Activated CD4-positive, alpha-beta T cell treated with anti-CD3 and anti-CD28 coated beads, Interleukin-2, amount 50 U/mL, for 48 hours (primary cell): ENCODE data around the gene TECPR1.

Experiments used
- DNase-seq, 2 experiments: peaks; one replicate each; pipeline ENCODE4 v3.0.0-alpha.2; 2020

TECPR1 gene

GRCh38 chr7:98242342-98242741, 9.7 kb downstream of the TECPR1 start:
- DNase-seq: no peak

GRCh38 chr7:98241674-98242241, 10.3 kb downstream of the TECPR1 start:
- no peak for DNase-seq

- peak; percentile 32 to 34 for DNase-seq
Observed at GRCh38 chr7:98240961-98241673, 10.9 kb downstream of the TECPR1 start.

DNA sequence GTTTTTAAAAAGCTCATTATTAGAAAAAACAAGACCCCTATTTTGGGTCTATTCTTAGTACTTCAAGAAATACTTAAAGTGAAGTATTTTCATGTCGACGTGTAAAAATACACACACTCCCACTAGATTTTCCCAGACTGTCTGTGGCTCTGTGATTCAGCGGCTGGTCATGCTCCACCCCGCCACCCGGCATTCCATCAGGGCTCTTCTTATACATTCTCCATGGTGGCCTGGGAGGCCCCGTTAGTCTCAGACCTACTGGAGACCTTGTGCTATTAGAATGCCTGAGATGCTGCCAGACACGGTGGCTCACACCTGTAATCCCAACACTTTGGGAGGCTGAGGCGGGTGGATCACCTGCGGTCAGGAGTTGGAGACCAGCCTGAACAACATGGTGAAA, 13.1 kb downstream of the TECPR1 start:
- no peak for DNase-seq

DNA sequence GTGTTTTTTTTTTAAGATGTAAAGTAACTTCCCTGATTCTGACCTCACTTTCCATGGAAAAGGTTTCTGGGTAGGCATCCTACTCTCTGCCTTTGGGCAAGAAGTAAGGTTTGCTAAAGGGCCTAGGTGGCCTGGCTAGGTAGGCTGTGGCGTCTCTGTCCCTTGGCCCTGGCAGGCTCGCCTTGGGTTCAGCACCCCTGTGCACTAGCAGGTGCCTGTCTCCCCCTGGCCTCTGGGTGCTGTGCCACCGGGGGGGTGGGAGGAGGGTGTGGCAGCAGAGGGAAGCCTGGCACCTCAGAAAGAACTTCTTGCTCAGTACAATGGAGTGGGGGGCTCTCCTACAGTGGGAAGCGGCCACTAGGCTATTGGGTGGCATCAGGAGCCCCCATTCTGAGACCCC, 14.0 kb downstream of the TECPR1 start:
- no peak for DNase-seq

GRCh38 chr7:98236355-98237185, 15.5 kb downstream of the TECPR1 start:
- no peak for DNase-seq

GRCh38 chr7:98235901-98236300, 16.1 kb downstream of the TECPR1 start:
- no peak for DNase-seq

- DNase-seq: no peak
Observed at GRCh38 chr7:98234429-98235147, 17.4 kb downstream of the TECPR1 start.

GRCh38 chr7:98233219-98234070, 18.6 kb downstream of the TECPR1 start:
- DNase-seq: no peak

DNA sequence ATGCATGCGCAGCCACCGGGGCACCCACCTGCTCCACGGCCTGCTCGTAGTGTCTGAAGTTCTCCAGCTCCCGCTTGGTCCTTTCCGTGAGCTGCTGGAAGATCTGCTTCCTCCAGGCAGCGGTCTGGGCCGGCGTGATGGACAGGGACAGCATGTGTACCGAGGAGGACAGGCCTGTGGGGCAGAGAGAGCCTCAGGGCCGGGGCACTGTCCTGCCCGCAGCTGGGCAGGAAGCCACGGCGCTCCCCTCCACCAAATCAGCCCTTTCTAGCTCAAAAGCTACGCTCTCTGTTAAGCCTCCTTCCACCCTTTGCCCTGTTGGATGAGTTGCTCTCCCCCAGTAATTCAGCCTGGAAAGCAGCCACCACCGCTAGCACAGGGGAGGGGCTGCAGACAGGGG, 19.2 kb downstream of the TECPR1 start:
- DNase-seq: no peak

DNA sequence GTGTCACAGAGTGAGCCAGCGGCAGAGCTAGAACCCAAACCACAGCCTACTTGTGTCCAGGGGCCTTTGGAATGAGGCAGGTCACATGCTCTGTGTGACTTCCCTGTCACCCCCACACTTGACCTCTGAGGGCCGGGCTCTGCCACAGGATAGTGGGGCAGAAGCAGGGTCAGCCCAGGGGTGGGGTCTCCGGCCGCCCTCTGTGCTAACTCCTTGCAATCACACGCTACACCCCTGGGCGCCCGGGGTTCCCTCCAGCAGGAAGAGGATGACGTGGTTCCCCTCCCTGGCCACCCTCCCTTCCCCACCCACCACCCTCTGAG, 19.8 kb downstream of the TECPR1 start:
- no peak for DNase-seq

DNA sequence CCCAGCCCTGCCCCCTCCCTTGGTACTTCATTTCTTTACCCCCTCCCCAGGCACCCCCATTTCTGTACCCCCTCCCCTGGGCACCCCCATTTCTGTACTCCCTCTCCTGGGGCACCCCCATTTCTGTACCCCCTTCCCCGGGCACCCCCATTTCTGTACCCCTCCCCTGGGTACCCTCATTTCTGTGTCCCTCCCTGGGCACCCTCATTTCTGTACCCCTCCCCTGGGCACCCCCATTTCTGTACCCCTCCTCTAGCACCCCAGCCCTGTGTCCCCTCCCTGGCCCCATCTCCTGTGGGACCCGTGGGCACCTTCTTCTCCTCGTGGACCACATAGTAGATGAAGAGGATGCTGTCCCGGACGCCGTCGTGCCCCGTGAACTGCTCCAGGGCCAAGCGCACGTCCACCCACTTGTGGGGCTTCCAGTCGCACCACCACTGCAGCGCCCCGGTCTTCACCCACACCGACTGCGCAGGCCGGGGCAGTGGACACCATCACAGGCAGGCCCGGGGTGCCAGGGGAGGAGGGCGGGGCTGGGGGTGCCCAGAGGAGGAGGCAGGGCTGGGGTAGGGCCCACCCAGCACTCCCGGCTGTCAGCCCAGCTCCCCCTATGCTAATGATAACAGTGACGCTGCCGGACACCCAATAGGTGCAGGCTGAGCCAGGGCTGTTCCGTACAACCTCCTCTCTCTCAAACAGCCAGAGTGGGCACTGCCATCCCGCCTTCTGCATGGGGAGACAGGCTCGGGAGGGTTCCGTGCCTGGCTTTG, 20.4 kb downstream of the TECPR1 start:
- DNase-seq: no peak

DNA sequence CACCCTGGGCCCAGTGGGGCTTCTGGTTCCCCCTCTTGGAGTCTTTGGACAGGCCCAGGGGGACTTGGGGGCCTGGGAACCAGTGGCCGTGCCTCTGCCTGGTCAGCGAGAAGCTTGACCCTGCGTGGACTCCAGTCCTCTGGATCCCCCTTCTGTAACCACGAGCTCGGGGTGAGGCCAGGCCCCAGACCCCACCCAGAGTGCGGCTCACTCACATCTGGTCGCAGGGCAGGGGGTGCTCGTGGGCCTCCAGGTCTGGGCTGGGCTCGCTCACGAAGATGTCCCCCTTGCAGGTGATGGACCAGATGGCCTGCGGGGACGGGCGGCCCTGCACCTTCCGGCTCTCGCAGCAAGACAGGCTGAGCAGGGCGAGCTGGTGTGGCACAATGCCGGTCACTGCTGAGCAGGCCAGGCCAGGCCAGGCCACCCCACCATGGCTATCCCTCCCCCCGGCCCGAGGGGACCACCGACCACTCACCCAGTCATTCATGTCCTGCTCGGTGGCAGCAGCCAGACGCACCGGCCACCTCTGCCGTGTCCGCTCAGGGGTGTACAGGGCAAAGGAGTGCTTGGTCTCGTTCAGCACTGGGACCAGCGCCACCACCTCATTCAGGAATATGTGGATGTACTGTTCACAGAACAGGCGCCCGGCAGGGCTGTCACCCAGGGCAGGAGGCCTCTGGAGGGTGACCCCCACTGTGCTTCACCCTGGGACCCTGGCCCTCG, 21.1 kb downstream of the TECPR1 start:
- no peak for DNase-seq

DNA sequence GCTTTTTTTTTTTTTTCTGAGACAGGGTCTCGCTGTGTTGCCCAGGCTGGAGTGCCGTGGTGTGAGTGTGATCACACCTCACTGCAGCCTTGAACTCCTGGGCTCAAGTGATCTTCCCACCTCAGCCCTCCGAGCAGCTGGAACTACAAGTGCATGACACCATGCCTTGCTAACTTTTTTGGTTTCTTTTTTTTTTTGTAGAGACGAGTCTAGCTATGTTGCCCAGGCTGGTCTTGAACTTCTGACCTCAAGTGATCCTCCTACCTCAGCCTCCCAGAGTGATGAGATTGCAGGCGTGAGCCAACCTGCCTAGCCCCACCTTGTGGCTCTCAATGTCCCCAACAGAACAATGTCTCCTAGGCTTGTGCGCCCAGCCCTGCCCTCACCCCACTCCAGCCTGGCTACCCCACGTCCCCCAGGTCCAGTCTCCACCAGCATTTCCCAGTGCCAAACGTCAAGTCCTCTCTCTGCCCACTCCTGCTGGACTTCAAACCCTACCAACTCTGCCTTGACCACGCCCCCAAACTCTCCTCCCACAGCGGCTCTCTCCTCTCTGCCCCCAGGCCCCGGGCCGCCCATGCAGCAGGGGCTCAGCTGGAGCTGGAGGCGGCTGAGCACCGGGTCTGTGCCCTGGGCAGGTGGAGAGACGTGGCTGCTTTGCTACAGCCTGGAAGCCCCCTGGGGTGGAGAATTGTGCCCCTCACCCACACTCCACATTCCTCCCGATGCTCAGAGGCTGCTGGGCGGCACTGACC, 21.9 kb downstream of the TECPR1 start:
- DNase-seq: no peak

GRCh38 chr7:98229441-98229840, 22.6 kb downstream of the TECPR1 start:
- DNase-seq: no peak

- DNase-seq: no peak
Observed at GRCh38 chr7:98228801-98229200, 23.2 kb downstream of the TECPR1 start.

DNA sequence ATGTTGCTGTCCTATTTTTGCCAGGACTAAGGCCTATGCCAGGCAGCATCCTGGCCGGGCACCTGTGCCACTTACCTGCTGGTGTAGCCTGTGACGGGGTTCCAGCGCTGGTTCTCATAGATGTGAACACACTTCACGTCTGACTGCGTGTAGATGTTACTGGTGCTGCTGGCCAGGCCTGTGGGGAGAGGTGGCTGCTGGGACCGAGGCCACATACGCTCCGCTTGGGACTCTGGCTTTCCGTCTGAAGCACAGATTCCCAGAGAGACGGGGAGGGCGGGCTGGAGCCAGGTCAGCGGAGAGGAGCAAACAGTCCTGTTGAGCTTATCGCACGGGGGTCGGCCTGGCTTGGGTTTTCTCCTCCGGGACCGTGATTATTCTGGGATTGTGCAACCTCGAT, 24.1 kb downstream of the TECPR1 start:
- DNase-seq: no peak

GRCh38 chr7:98225913-98226614, 26.0 kb downstream of the TECPR1 start:
- DNase-seq: no peak

DNA sequence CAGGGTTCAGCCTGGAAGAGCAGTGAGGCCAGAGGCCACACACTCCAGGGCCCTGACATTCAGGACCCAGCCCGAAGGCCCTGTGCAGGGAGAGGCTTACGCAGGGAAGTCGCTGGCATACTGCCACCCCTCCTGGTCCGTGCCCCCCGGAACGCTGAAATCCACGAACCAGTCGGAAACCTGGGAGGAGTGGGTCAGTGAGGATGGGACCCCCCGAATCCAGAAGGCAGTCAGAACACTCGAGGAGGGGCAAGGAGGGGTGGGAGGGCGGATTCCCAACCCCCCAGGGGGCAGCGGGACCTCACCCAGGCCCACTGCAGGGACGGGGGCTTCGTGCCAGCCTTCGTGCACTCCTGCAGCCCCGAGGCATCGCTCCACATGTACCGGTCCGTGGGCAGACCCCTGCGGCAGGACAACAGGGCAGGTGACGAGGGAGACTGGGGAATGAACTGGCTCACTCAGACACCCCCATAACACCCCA, 27.3 kb downstream of the TECPR1 start:
- no peak for DNase-seq
